A673 (cell line): Measurements from ENCODE around the gene KMT2C.

Experiments
- EZH2 ChIP-seq: fragments of 200-600 bp; sonication (generic); IDR thresholded peaks from 2 replicates; pipeline ENCODE4 v1.6.1; 2017; ENCODE audit warnings: borderline replicate concordance, low read depth, mild to moderate bottlenecking, mixed read lengths, antibody characterized with exemption, low read length; ENCODE audit not compliant: poor library complexity, severe bottlenecking
- TF ChIP-seq, protein P1 (sequence below): fragments of 300-800, 200-600 bp; sonication (generic); conservative IDR thresholded peaks from 2 replicates; pipeline ENCODE4 v1.5.1; 2017; ENCODE audit warnings: low read depth, mild to moderate bottlenecking, antibody characterized with exemption, low read length, moderate library complexity, mixed read lengths

DNA sequence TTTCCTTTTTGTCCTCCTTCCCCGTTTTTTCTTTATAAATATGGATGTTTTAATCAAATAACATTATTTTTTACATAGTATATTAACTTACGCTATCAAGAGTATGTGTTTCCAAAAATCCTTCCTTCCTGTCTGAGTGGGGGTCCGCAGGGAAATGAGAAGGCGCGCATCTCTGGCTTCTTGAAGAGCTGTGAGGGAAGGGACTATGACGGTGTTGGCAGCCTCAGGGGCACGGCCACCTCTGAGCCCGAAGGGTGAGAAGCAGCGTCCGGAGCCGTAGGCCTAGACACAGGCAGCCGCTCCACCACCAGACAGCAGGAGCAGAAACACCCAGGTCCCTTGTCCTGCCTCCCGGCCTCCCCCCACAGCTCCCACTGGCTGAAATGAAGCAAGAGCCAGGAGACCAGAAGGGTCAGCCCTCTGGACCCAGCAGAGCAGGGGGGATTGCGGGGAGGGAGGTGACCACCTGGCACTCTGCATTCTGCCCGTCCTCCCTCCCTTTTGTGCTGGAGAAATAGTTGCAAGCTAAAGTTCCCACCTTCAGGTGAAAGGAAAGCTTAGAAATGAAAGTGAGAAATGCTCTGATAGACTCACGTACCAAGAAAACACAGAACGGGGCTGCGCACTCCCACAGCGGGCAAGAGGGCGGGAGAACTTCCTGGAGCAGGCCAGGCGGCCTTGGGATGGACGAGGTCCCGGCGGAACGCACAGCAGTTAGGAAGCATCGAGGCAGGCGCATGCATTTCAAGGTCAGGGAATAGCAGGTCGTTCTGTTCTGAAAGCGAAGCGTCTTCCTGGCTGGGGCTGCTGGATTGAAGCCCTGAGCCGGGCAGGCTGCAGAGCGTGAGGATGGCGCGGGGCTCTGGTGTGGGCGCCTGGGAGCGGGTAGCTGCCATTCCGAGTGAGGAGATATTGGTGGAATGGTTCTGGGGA is 304.9 kb downstream of the KMT2C start:
- TF ChIP-seq, protein P1, sequence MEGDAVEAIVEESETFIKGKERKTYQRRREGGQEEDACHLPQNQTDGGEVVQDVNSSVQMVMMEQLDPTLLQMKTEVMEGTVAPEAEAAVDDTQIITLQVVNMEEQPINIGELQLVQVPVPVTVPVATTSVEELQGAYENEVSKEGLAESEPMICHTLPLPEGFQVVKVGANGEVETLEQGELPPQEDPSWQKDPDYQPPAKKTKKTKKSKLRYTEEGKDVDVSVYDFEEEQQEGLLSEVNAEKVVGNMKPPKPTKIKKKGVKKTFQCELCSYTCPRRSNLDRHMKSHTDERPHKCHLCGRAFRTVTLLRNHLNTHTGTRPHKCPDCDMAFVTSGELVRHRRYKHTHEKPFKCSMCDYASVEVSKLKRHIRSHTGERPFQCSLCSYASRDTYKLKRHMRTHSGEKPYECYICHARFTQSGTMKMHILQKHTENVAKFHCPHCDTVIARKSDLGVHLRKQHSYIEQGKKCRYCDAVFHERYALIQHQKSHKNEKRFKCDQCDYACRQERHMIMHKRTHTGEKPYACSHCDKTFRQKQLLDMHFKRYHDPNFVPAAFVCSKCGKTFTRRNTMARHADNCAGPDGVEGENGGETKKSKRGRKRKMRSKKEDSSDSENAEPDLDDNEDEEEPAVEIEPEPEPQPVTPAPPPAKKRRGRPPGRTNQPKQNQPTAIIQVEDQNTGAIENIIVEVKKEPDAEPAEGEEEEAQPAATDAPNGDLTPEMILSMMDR = no peak
- TF ChIP-seq EZH2 = no peak
